OCI-LY3 (cell line): ENCODE results near the gene KDM4B.

ENCODE experiments used
- EZH2phosphoT487 ChIP-seq: fragments of 200-600 bp; shearing (Covaris generic); IDR thresholded peaks from 2 replicates; pipeline ENCODE4 v1.6.1; 2018; ENCODE audit warnings: antibody characterized with exemption, mixed run types, low read depth
- TF ChIP-seq, protein P1 (sequence below): fragments of 200-600, 300-600 bp; sonication (generic); IDR thresholded peaks from 2 replicates; pipeline ENCODE4 v1.5.1; 2014; ENCODE audit warnings: antibody characterized with exemption, low read length, low read depth

DNA sequence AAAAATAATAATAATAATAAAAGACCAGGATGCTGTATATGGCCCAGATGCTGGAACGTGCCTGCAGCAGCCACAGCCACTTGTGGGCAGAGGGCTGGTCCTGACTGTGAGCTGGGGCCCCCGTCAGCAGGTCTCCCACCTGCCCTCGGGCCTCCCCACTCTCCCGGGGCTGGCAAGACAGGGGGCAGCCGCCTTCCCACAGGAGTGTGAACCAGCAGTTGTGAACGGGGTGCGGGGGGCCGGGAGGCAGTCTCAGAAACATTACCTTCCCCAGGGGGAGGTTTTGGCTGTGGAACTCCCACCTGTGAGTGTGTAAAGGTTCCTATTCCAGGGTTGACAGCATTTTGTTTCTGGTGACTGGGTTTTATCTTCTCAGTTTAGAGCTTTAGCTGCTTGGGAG is 151.4 kb downstream of the KDM4B start:
- TF ChIP-seq, protein P1, sequence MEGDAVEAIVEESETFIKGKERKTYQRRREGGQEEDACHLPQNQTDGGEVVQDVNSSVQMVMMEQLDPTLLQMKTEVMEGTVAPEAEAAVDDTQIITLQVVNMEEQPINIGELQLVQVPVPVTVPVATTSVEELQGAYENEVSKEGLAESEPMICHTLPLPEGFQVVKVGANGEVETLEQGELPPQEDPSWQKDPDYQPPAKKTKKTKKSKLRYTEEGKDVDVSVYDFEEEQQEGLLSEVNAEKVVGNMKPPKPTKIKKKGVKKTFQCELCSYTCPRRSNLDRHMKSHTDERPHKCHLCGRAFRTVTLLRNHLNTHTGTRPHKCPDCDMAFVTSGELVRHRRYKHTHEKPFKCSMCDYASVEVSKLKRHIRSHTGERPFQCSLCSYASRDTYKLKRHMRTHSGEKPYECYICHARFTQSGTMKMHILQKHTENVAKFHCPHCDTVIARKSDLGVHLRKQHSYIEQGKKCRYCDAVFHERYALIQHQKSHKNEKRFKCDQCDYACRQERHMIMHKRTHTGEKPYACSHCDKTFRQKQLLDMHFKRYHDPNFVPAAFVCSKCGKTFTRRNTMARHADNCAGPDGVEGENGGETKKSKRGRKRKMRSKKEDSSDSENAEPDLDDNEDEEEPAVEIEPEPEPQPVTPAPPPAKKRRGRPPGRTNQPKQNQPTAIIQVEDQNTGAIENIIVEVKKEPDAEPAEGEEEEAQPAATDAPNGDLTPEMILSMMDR = no peak
- TF ChIP-seq EZH2phosphoT487 = no peak
